ENCODE data around the gene ZCCHC7.
A peak's percentile ranks its signal among the peaks of the same experiment; 100 is the strongest.

ZCCHC7 gene

DNA sequence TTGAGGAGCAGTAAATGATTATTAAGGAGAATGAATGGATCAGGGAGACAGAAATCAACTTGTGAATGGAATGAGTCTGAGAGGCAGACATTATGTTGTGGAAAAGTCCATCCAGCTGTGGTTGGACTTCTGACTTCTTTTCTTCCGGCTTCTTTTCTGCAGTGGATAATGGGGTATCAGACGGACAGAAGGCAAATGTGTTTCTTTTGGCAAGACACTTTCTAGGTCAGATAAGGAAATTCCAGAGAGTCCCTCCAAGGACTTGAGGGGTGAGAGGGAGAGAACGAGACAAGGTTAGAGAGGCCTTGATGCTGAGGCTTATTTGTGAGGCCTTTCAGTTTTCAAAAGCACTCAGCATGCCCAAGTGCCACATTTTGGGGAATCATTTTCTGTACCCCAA lies 285.0 kb downstream of the ZCCHC7 start:
- no peaks in the 10 kb centered on the region for H3K27me3 Mint-ChIP-seq
- H3K36me3 Mint-ChIP-seq = no peaks in the 10 kb centered on the region
- H3K4me3 Mint-ChIP-seq = no peak overlapping the region
- no peaks in the 10 kb centered on the region for H3K9me3 Mint-ChIP-seq
- H3K27ac Mint-ChIP-seq = peak overlapping the region; percentile 56
- no peaks in the 10 kb centered on the region for H3K4me1 Mint-ChIP-seq

- no peaks in the 10 kb centered on the region for H3K9me3 Mint-ChIP-seq
- H3K27me3 Mint-ChIP-seq = no peaks in the 10 kb centered on the region
- no peaks in the 10 kb centered on the region for H3K4me1 Mint-ChIP-seq
- no peak overlapping the region for H3K27ac Mint-ChIP-seq
- no peak overlapping the region for H3K4me3 Mint-ChIP-seq
- no peaks in the 10 kb centered on the region for H3K36me3 Mint-ChIP-seq
Measured at GRCh38 chr9:37405764-37406380, 285.5 kb downstream of the ZCCHC7 start.

DNA sequence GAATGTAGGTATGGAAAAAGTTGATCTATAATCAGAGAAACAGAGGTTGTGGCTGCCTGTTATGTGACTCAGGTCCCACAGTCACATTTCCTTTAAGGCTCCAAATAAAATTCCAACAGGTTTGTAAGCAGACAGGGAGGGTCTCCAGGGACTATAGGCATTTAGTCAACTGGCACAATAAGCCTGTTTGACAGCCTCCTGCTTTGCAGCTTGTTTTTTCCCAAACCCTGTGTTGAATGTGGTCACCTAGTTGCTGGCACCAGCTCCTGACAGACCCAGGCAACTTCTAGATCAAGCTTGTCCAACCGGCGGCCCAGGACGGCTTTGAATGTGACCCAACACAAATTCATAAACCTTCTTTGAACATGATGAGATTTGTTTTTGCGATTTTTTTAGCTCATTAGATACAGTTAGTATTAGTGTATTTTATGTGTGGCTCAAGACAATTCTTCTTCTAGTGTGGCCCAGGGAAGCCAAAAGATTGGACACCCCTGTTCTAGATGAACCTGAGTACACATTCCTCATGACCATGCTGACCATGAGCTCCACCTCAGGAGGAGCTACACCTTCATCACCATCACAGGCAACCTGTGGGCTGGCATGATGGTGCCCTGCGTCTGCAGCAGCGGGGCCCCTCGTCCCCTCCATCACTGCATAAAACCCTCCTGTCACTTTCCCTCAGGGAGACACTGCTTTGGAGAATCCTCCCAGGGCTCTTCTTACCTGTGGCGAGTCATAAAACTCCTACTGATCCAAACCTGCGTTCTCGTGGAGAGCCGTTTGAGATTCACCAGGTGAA lies 286.4 kb downstream of the ZCCHC7 start:
- no peaks in the 10 kb centered on the region for H3K36me3 Mint-ChIP-seq
- no peaks in the 10 kb centered on the region for H3K9me3 Mint-ChIP-seq
- no peaks in the 10 kb centered on the region for H3K4me1 Mint-ChIP-seq
- H3K27ac Mint-ChIP-seq = no peak overlapping the region
- no peaks in the 10 kb centered on the region for H3K27me3 Mint-ChIP-seq
- no peak overlapping the region for H3K4me3 Mint-ChIP-seq

DNA sequence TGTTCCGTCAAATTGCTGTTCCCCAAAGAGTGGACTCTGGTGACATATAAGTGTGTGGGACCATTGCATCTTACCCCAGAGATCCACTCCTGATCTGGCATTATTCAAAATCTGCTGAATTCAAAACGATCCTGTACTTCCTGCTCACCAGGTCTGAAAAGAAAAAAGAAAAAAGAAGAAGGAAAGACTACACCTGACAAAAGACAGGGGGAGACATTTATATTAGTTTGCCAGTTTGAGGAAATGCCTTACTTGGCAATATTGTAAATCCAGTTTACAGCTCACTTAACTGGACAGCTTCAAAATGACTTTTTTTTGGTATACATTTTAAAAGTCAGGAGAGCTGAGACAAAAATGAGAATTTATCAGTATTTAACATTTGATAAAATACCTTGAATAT lies 287.1 kb downstream of the ZCCHC7 start:
- H3K27ac Mint-ChIP-seq = peak overlapping the region; percentile 30

More for the DNA sequence above, 287.1 kb downstream of the ZCCHC7 start:
- Mint-ChIP-seq H3K9me3 (no peaks in the 10 kb centered on the region), H3K4me1 (no peaks in the 10 kb centered on the region), H3K36me3 (no peaks in the 10 kb centered on the region), H3K27me3 (no peaks in the 10 kb centered on the region), H3K4me3 (no peak overlapping the region)
